Stimulated activated naive CD8-positive, alpha-beta T cell treated with anti-CD3 and anti-CD28 coated beads, Interleukin-15, amount 100 ng/mL, for 72 hours (primary cell): Measurements from ENCODE around the gene SPOUT1.
"Not testable (repeated sequence)": the region's sequence is repeated elsewhere in the genome, so short reads cannot be mapped to it uniquely, and the experiment has no call there.

Experiments
- ATAC-seq: fragments of 150-1000 bp; cut with Tn5 transposase; 2 replicates; pipeline ENCODE4 v1.10.0; 2021; ENCODE audit warnings: mild to moderate bottlenecking, moderate library complexity
- DNase-seq, 2 donors: peaks; one replicate each; pipeline ENCODE4 v3.0.0; 2021 to 2022
- H3K27ac Mint-ChIP-seq, 2 donors: one replicate each; pipeline ENCODE4 v1.8.0; 2022; ENCODE audit warnings: mild to moderate bottlenecking in 2 of 2, mixed read lengths in 2 of 2, moderate library complexity in 2 of 2
- H3K27me3 Mint-ChIP-seq: one replicate; pipeline ENCODE4 v1.8.0; 2022; ENCODE audit warnings: mixed read lengths
- H3K4me1 Mint-ChIP-seq: one replicate; pipeline ENCODE4 v1.8.0; 2022; ENCODE audit warnings: mild to moderate bottlenecking, mixed read lengths
- H3K4me3 Mint-ChIP-seq, 2 donors: one replicate each; pipeline ENCODE4 v1.8.0; 2022; ENCODE audit warnings: mild to moderate bottlenecking in 2 of 2, mixed read lengths in 2 of 2, moderate library complexity in 1 of 2
- H3K9me3 Mint-ChIP-seq, 2 donors: one replicate each; pipeline ENCODE4 v1.8.0; 2022; ENCODE audit warnings: mixed read lengths in 2 of 2

Gene SPOUT1

GRCh38 chr9:128829477-128830251 lies at the start of gene SPOUT1:
Gene SPOUT1, minus strand, starts transcription at chr9:128829794. Its CDS starts 14 bp downstream, at chr9:128829780.
- peaks cover 37% of the 10 kb centered on the region for H3K4me1 Mint-ChIP-seq
- ATAC-seq = peak; percentile 99
- peak within 1 kb of the TSS; percentile 95 to 99 for H3K4me3 Mint-ChIP-seq
- H3K27ac Mint-ChIP-seq = peak within 1 kb of the TSS; percentile 96 to 98
- DNase-seq = peak; percentile 89 to 94
- H3K27me3 Mint-ChIP-seq = no peaks in the 10 kb centered on the region
- H3K9me3 Mint-ChIP-seq = no peaks in the 10 kb centered on the region

GRCh38 chr9:128877852-128878251 lies 48.3 kb upstream of the SPOUT1 start:
- H3K9me3 Mint-ChIP-seq = no peaks in the 10 kb centered on the region
- H3K4me3 Mint-ChIP-seq = no peak overlapping the region
- H3K27me3 Mint-ChIP-seq = no peaks in the 10 kb centered on the region

GRCh38 chr9:128870941-128871265 lies 41.3 kb upstream of the SPOUT1 start:
- H3K9me3 Mint-ChIP-seq, ATAC-seq: not testable (repeated sequence)
- peak overlapping the region in 1 of 2 donors; percentile 46 for H3K27ac Mint-ChIP-seq

More at GRCh38 chr9:128877852-128878251, 48.3 kb upstream of the SPOUT1 start:
- H3K4me1 Mint-ChIP-seq = peaks cover 39% of the 10 kb centered on the region
- no peak for DNase-seq
- no peak overlapping the region for H3K27ac Mint-ChIP-seq
- ATAC-seq = no peak

GRCh38 chr9:128870128-128870940 lies 40.7 kb upstream of the SPOUT1 start:
- H3K4me1 Mint-ChIP-seq = peaks cover 7% of the 10 kb centered on the region
- no peak for DNase-seq
- H3K27me3 Mint-ChIP-seq = no peaks in the 10 kb centered on the region
- H3K4me3 Mint-ChIP-seq = no peak overlapping the region
- no peak overlapping the region for H3K27ac Mint-ChIP-seq
- no peak for ATAC-seq
- H3K9me3 Mint-ChIP-seq = no peaks in the 10 kb centered on the region

More at GRCh38 chr9:128870941-128871265, 41.3 kb upstream of the SPOUT1 start:
- not testable (repeated sequence) for DNase-seq, H3K27me3 Mint-ChIP-seq, H3K4me3 Mint-ChIP-seq, H3K4me1 Mint-ChIP-seq

GRCh38 chr9:128863647-128864046 lies 34.1 kb upstream of the SPOUT1 start:
- H3K9me3 Mint-ChIP-seq = no peaks in the 10 kb centered on the region
- no peaks in the 10 kb centered on the region for H3K27me3 Mint-ChIP-seq
- H3K27ac Mint-ChIP-seq = peak overlapping the region in 1 of 2 donors; percentile 59
- ATAC-seq (peak; percentile 99), DNase-seq (peak; percentile 84 to 85)
- peaks cover 7% of the 10 kb centered on the region for H3K4me1 Mint-ChIP-seq
- no peak overlapping the region for H3K4me3 Mint-ChIP-seq

GRCh38 chr9:128862401-128862851 lies 32.8 kb upstream of the SPOUT1 start:
- Mint-ChIP-seq H3K4me3 (no peak overlapping the region), H3K27me3 (no peaks in the 10 kb centered on the region), H3K27ac (peak overlapping the region in 1 of 2 donors; percentile 27), H3K9me3 (no peaks in the 10 kb centered on the region), H3K4me1 (peaks cover 7% of the 10 kb centered on the region)
- DNase-seq (no peak), ATAC-seq (no peak)

GRCh38 chr9:128861501-128861900 lies 31.9 kb upstream of the SPOUT1 start:
- Mint-ChIP-seq H3K9me3 (no peaks in the 10 kb centered on the region), H3K27ac (no peak overlapping the region), H3K27me3 (no peaks in the 10 kb centered on the region), H3K4me1 (peaks cover 7% of the 10 kb centered on the region), H3K4me3 (no peak overlapping the region)
- DNase-seq (no peak), ATAC-seq (no peak)

GRCh38 chr9:128860937-128861336 lies 31.3 kb upstream of the SPOUT1 start:
- no peaks in the 10 kb centered on the region for H3K27me3 Mint-ChIP-seq
- no peak overlapping the region for H3K4me3 Mint-ChIP-seq
- no peaks in the 10 kb centered on the region for H3K9me3 Mint-ChIP-seq
- H3K4me1 Mint-ChIP-seq = peaks cover 7% of the 10 kb centered on the region
- no peak for ATAC-seq
- no peak for DNase-seq
- no peak overlapping the region for H3K27ac Mint-ChIP-seq

GRCh38 chr9:128858476-128858875 lies 28.9 kb upstream of the SPOUT1 start:
- not testable (repeated sequence) for ATAC-seq, H3K4me3 Mint-ChIP-seq, H3K27me3 Mint-ChIP-seq, H3K9me3 Mint-ChIP-seq, H3K27ac Mint-ChIP-seq, DNase-seq, H3K4me1 Mint-ChIP-seq

- DNase-seq, ATAC-seq, H3K27me3 Mint-ChIP-seq, H3K4me1 Mint-ChIP-seq, H3K27ac Mint-ChIP-seq, H3K4me3 Mint-ChIP-seq: not testable (repeated sequence)
- H3K9me3 Mint-ChIP-seq = peaks cover 7 to 12% of the 10 kb centered on the region in 2 donors
Measured at GRCh38 chr9:128854454-128854853, 24.9 kb upstream of the SPOUT1 start.

GRCh38 chr9:128852646-128853045 lies 23.1 kb upstream of the SPOUT1 start:
- not testable (repeated sequence) for DNase-seq, H3K4me1 Mint-ChIP-seq, ATAC-seq, H3K27ac Mint-ChIP-seq, H3K4me3 Mint-ChIP-seq, H3K27me3 Mint-ChIP-seq
- peaks cover 7 to 12% of the 10 kb centered on the region in 2 donors for H3K9me3 Mint-ChIP-seq

- H3K4me3 Mint-ChIP-seq, H3K27ac Mint-ChIP-seq, H3K27me3 Mint-ChIP-seq, H3K4me1 Mint-ChIP-seq, ATAC-seq: not testable (repeated sequence)
- H3K9me3 Mint-ChIP-seq = peaks cover 7 to 12% of the 10 kb centered on the region in 2 donors
- peak in 1 of 2 donors; percentile 21 for DNase-seq
Measured at GRCh38 chr9:128851779-128852600, 22.4 kb upstream of the SPOUT1 start.

GRCh38 chr9:128851024-128851423 lies 21.4 kb upstream of the SPOUT1 start:
- not testable (repeated sequence) for DNase-seq, H3K27me3 Mint-ChIP-seq, ATAC-seq, H3K4me1 Mint-ChIP-seq, H3K27ac Mint-ChIP-seq, H3K4me3 Mint-ChIP-seq
- peaks cover 7 to 12% of the 10 kb centered on the region in 2 donors for H3K9me3 Mint-ChIP-seq

GRCh38 chr9:128847803-128848202 lies 18.2 kb upstream of the SPOUT1 start:
- Mint-ChIP-seq H3K27ac (no peak overlapping the region), H3K4me1 (no peaks in the 10 kb centered on the region), H3K9me3 (peaks cover 7 to 12% of the 10 kb centered on the region in 2 donors), H3K4me3 (no peak overlapping the region), H3K27me3 (no peaks in the 10 kb centered on the region)
- ATAC-seq = no peak
- DNase-seq = no peak

- H3K27me3 Mint-ChIP-seq = no peaks in the 10 kb centered on the region
- H3K27ac Mint-ChIP-seq = no peak overlapping the region
- H3K4me1 Mint-ChIP-seq = no peaks in the 10 kb centered on the region
- no peak overlapping the region for H3K4me3 Mint-ChIP-seq
- ATAC-seq (no peak), DNase-seq (no peak)
- peaks cover 7 to 10% of the 10 kb centered on the region in 2 donors for H3K9me3 Mint-ChIP-seq
Measured at GRCh38 chr9:128846680-128847030, 17.1 kb upstream of the SPOUT1 start.
